NCI-H345 (cell line): ENCODE results near the gene CNTN4.
"Not testable (repeated sequence)": the region's sequence is repeated elsewhere in the genome, so short reads cannot be mapped to it uniquely, and the experiment has no call there.

Source experiments
- DNase-seq: peaks from one replicate; lab custom pipeline; 2025; lab: John Stamatoyannopoulos, UW

CNTN4 gene

GRCh38 chr3:2802429-2802828 lies 703.8 kb downstream of the CNTN4 start:
- no peak for DNase-seq

- DNase-seq: no peak
These were observed 708.8 kb downstream of the CNTN4 start for GRCh38 chr3:2807514-2807913.

- DNase-seq: no peak
These were observed 712.1 kb downstream of the CNTN4 start for GRCh38 chr3:2810723-2811122.

GRCh38 chr3:2819571-2819970 lies 720.9 kb downstream of the CNTN4 start:
- no peak for DNase-seq

- DNase-seq: not testable (repeated sequence)
These were observed 722.3 kb downstream of the CNTN4 start for GRCh38 chr3:2820982-2821381.

GRCh38 chr3:2822611-2823010 lies 723.9 kb downstream of the CNTN4 start:
- no peak for DNase-seq

GRCh38 chr3:2823031-2823430 lies 724.4 kb downstream of the CNTN4 start:
- DNase-seq: no peak

GRCh38 chr3:2823437-2824211 lies 725.0 kb downstream of the CNTN4 start:
- no peak for DNase-seq

GRCh38 chr3:2826036-2826435 lies 727.4 kb downstream of the CNTN4 start:
- DNase-seq: no peak

GRCh38 chr3:2826453-2826852 lies 727.8 kb downstream of the CNTN4 start:
- DNase-seq: no peak

GRCh38 chr3:2837239-2837638 lies 738.6 kb downstream of the CNTN4 start:
- DNase-seq: no peak

GRCh38 chr3:2837910-2838309 lies 739.2 kb downstream of the CNTN4 start:
- no peak for DNase-seq

GRCh38 chr3:2838546-2839157 lies 740.0 kb downstream of the CNTN4 start:
- DNase-seq: no peak

- no peak for DNase-seq
These were observed 741.2 kb downstream of the CNTN4 start for GRCh38 chr3:2839876-2840275.

GRCh38 chr3:2847062-2847841 lies 748.6 kb downstream of the CNTN4 start:
- no peak for DNase-seq

- DNase-seq: no peak
These were observed 750.4 kb downstream of the CNTN4 start for GRCh38 chr3:2849092-2849491.

GRCh38 chr3:2850701-2851100 lies 752.0 kb downstream of the CNTN4 start:
- no peak for DNase-seq

- no peak for DNase-seq
These were observed 752.7 kb downstream of the CNTN4 start for GRCh38 chr3:2851361-2851760.

- no peak for DNase-seq
These were observed 753.2 kb downstream of the CNTN4 start for GRCh38 chr3:2851835-2852234.

GRCh38 chr3:2853651-2854050 lies 755.0 kb downstream of the CNTN4 start:
- DNase-seq: no peak

- DNase-seq: no peak
These were observed 757.8 kb downstream of the CNTN4 start for GRCh38 chr3:2856138-2857133.

GRCh38 chr3:2860626-2861025 lies 762.0 kb downstream of the CNTN4 start:
- DNase-seq: no peak
